A673 (cell line): ENCODE data around the gene SMIM41. TPM values are rescaled to one million over a fixed set of nuclear protein-coding genes. Genes with fewer than 3 reads are reported as not detected.

ENCODE experiments used
- BruUV-seq: library from RNA; stranded (reverse); fragments of 400-500 nt; replicated peaks from 2 replicates; lab custom pipeline; 2021; lab: Mats Ljungman, UMichigan
- CTCF ChIA-PET: fragments of 300-600 bp; sonication (Branson Sonifier 250); formaldehyde crosslinking; loops from one replicate; lab custom pipeline; 2022; ENCODE audit warnings: antibody characterized with exemption; lab: Charles Lee
- POLR2A ChIA-PET: fragments of 300-600 bp; sonication (Branson Sonifier 250); formaldehyde crosslinking; loops from one replicate; lab custom pipeline; 2022; ENCODE audit warnings: antibody characterized with exemption; ENCODE audit not compliant: low non-redundant PET; lab: Charles Lee
- DNase-seq: peaks from one replicate; pipeline ENCODE4 v3.0.0-alpha.2; 2015; ENCODE audit warnings: low spot score
- H3K27ac ChIP-seq: fragments of 200-600 bp; sonication (generic); 2 replicates; pipeline ENCODE4 v1.5.1; 2016; ENCODE audit warnings: mixed run types, low read depth, mild to moderate bottlenecking, mixed read lengths, antibody characterized with exemption, low read length; ENCODE audit not compliant: poor library complexity, severe bottlenecking
- H3K27me3 ChIP-seq: fragments of 200-600 bp; sonication (generic); replicated peaks from 2 replicates; pipeline ENCODE4 v1.6.1; 2017; ENCODE audit warnings: mixed run types, low read depth, mild to moderate bottlenecking, mixed read lengths, antibody characterized with exemption, low read length; ENCODE audit not compliant: insufficient read depth, poor library complexity
- H3K36me3 ChIP-seq: fragments of 200-600 bp; sonication (generic); 2 replicates; pipeline ENCODE4 v1.6.1; 2016; ENCODE audit warnings: mixed run types, mild to moderate bottlenecking, mixed read lengths, antibody characterized with exemption, low read length; ENCODE audit not compliant: insufficient read depth, poor library complexity, severe bottlenecking
- H3K4me1 ChIP-seq: fragments of 200-600 bp; sonication (generic); 2 replicates; pipeline ENCODE4 v1.6.1; 2017; ENCODE audit warnings: mixed run types, mild to moderate bottlenecking, mixed read lengths, antibody characterized with exemption, low read length; ENCODE audit not compliant: insufficient read depth, poor library complexity, severe bottlenecking
- H3K4me3 ChIP-seq: fragments of 200-600 bp; sonication (generic); 2 replicates; pipeline ENCODE4 v1.5.1; 2016; ENCODE audit warnings: low read depth, mixed run types, mild to moderate bottlenecking, mixed read lengths, low read length; ENCODE audit not compliant: poor library complexity, severe bottlenecking
- H3K9me3 ChIP-seq: fragments of 200-600 bp; sonication (generic); 2 replicates; pipeline ENCODE4 v1.6.1; 2016; ENCODE audit warnings: mixed run types, low read depth, mild to moderate bottlenecking, mixed read lengths, antibody characterized with exemption, low read length; ENCODE audit not compliant: poor library complexity, severe bottlenecking
- EZH2 ChIP-seq: fragments of 200-600 bp; sonication (generic); IDR thresholded peaks from 2 replicates; pipeline ENCODE4 v1.6.1; 2017; ENCODE audit warnings: borderline replicate concordance, low read depth, mild to moderate bottlenecking, mixed read lengths, antibody characterized with exemption, low read length; ENCODE audit not compliant: poor library complexity, severe bottlenecking
- intact Hi-C: fragments of 100-400 bp; cut with micrococcal nuclease; formaldehyde crosslinking; loops from one replicate; pipeline ENCODE4 v1.10.0; 2022; ENCODE audit not compliant: unreplicated experiment
- total RNA-seq: library from RNA; stranded (reverse); gene quantifications from 2 replicates; pipeline ENCODE4 v1.2.3, GENCODE V29; 2021
- TF ChIP-seq, protein P1 (sequence below): fragments of 300-800, 200-600 bp; sonication (generic); conservative IDR thresholded peaks from 2 replicates; pipeline ENCODE4 v1.5.1; 2017; ENCODE audit warnings: low read depth, mild to moderate bottlenecking, antibody characterized with exemption, low read length, moderate library complexity, mixed read lengths

The SMIM41 gene
- total RNA-seq, 1 experiment from 2014 or later, result 0.24 TPM

DNA sequence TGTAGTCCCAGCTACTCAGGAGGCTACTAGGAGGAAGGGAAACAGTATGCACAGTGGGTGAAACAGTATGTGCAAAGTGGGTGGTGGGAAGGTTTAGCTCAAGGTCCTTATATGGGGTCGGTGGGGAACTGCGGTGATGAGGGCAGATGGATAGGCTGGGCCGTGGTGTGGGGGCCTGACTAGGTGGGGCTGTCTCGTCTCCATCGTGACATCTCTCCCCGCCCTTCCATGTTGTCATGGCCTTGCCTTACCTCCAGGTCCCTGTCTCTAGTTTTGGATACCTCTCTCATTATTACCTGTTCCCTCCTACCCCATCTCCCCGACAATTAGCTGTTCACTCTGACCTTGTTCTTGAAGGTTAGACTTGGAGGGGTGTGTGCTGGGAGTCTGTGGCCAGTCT is 32.6 kb upstream of the SMIM41 start:
- POLR2A ChIA-PET, result no interaction called here
- CTCF ChIA-PET, result interaction anchor here (0.6 kb wide), 1 partner anchor 22 kb away, joined by 3 read pairs; no protein-coding TSS in a partner anchor
- no peak for TF ChIP-seq EZH2
- TF ChIP-seq, protein P1, sequence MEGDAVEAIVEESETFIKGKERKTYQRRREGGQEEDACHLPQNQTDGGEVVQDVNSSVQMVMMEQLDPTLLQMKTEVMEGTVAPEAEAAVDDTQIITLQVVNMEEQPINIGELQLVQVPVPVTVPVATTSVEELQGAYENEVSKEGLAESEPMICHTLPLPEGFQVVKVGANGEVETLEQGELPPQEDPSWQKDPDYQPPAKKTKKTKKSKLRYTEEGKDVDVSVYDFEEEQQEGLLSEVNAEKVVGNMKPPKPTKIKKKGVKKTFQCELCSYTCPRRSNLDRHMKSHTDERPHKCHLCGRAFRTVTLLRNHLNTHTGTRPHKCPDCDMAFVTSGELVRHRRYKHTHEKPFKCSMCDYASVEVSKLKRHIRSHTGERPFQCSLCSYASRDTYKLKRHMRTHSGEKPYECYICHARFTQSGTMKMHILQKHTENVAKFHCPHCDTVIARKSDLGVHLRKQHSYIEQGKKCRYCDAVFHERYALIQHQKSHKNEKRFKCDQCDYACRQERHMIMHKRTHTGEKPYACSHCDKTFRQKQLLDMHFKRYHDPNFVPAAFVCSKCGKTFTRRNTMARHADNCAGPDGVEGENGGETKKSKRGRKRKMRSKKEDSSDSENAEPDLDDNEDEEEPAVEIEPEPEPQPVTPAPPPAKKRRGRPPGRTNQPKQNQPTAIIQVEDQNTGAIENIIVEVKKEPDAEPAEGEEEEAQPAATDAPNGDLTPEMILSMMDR, result no peak

DNA sequence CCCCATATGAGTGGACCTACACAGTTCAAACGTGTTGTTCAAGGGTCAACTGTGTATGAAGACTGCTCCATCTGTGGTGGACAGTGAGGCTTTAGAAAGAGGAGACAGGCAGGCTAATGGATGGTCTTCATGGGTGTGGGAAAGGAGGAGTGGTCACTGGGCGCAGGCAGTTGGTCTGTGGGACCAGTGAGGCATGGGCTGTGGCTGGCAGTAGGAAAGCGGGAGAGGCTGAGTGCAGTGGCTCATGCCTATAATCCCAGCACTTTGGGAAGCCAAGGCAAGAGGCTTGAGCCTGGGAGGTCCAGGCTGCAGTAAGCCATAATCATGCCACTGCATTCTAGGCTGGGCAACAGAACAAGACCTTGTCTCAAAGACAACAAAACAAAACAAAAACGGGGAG is 30.2 kb upstream of the SMIM41 start:
- Histone ChIP-seq H3K27me3 (no peaks in the 10 kb centered on the region), H3K4me3 (no peak overlapping the region), H3K27ac (no peak overlapping the region), H3K4me1 (peaks cover 12% of the 10 kb centered on the region), H3K9me3 (no peaks in the 10 kb centered on the region), H3K36me3 (no peaks in the 10 kb centered on the region)
- intact Hi-C loops, result no loop called here
- BruUV-seq, result no TSS peak
- TF ChIP-seq, protein P1, result no peak
- TF ChIP-seq EZH2, result no peak
- CTCF ChIA-PET, result no interaction called here
- POLR2A ChIA-PET, result no interaction called here
- DNase-seq, result no peak

More for the DNA sequence above, 32.6 kb upstream of the SMIM41 start:
- DNase-seq, result no peak
- H3K4me3 ChIP-seq, result no peak overlapping the region
- H3K27me3 ChIP-seq, result no peaks in the 10 kb centered on the region
- H3K36me3 ChIP-seq, result no peaks in the 10 kb centered on the region
- peaks cover 12% of the 10 kb centered on the region for H3K4me1 ChIP-seq
- BruUV-seq, result no TSS peak
- H3K27ac ChIP-seq, result no peak overlapping the region
- no peaks in the 10 kb centered on the region for H3K9me3 ChIP-seq
- intact Hi-C loops, result no loop called here

DNA sequence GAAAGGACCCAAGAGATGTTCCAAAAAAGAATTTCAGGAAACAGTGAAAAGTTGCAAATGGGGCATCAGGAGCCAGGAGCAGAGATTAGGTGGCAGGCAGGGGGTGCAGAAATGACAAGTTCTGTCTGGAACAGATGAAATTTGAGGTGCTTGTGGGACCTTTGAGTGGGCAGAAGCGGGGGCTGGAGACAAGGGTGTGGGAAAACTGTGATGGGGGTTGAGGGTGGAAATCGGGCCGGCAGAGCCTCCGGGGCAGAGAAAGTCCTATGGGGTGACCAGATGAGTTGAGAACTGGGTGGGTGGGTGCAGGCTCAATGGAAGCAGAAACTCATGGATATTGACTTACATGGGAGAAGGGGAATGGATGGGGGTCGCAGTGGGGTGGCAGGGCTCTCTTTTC is 29.8 kb upstream of the SMIM41 start:
- POLR2A ChIA-PET, result no interaction called here
- intact Hi-C loops, result no loop called here
- no peak for TF ChIP-seq EZH2
- TF ChIP-seq, protein P1, result no peak

More for the DNA sequence above, 29.8 kb upstream of the SMIM41 start:
- CTCF ChIA-PET, result no interaction called here
- H3K9me3 ChIP-seq, result no peaks in the 10 kb centered on the region
- peaks cover 12% of the 10 kb centered on the region for H3K4me1 ChIP-seq
- no peaks in the 10 kb centered on the region for H3K27me3 ChIP-seq
- H3K36me3 ChIP-seq, result peaks cover 3% of the 10 kb centered on the region
- no peak for DNase-seq
- H3K4me3 ChIP-seq, result no peak overlapping the region
- H3K27ac ChIP-seq, result no peak overlapping the region
- no TSS peak for BruUV-seq
